GM12892 (cell line): ENCODE results near the gene SLC5A2.

ENCODE experiments used
- POLR2A ChIP-seq: IDR thresholded peaks from 2 replicates; pipeline ENCODE4 v1.6.1; 2011; ENCODE audit warnings: low read depth, low read length, control low read depth
- TAF1 ChIP-seq: IDR thresholded peaks from 2 replicates; pipeline ENCODE4 v1.6.1; 2011; ENCODE audit warnings: low read depth, mild to moderate bottlenecking, control low read depth, low read length, borderline replicate concordance

DNA sequence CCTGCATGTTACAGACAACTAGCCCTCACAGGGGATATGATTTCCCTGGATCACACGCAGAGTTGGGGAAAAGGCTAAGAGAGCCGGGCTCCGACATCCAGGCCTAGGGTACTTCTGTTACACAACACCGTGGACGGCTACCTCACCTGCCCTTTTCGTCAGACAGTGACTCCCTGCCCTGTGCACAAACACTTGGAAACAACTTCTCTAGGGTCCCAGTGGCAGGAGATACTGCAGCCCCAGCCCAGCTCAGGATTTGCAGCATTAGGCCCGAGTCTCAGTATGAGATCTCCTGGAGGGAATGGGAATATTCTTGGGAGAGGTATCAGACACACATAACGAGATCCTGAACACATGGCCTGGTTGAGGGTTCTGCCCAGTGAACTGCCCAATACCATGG is 17.0 kb downstream of the SLC5A2 start:
- TF ChIP-seq POLR2A: no peak
- no peak for TF ChIP-seq TAF1
